Kidney (tissue), 14 donors: ENCODE data around the gene PRMT9. TPM values are rescaled to one million over a fixed set of nuclear protein-coding genes. Genes with fewer than 3 reads are reported as not detected.

Source experiments
- DNase-seq, 5 donors: peaks; one replicate each; pipeline ENCODE4 v3.0.0-alpha.2; 2013 to 2020
- FAIRE-seq: peaks from 2 replicates; lab custom pipeline; 2012; peaks lifted over from hg19 to GRCh38; lab: Jason Lieb, UNC
- H3K27ac ChIP-seq, 2 donors: one replicate each; pipeline ENCODE4 v1.7.0; 2013; ENCODE audit warnings: low read depth in 2 of 2, low read length in 2 of 2, inconsistent platforms in 1 of 2
- H3K27me3 ChIP-seq: one replicate; pipeline ENCODE4 v1.7.1; 2013; ENCODE audit warnings: low read length, inconsistent platforms; ENCODE audit not compliant: control insufficient read depth, insufficient read depth
- H3K36me3 ChIP-seq, 3 donors: one replicate each; pipeline versions ENCODE4 v1.7.0 to v1.7.1; 2013; ENCODE audit warnings: low read length in 3 of 3, control low read depth in 1 of 3, inconsistent platforms in 1 of 3; ENCODE audit not compliant: insufficient read depth in 3 of 3, control insufficient read depth in 2 of 3
- H3K4me1 ChIP-seq, 3 donors: one replicate each; pipeline versions ENCODE4 v1.7.0 to v1.7.1; 2013; ENCODE audit warnings: low read length in 3 of 3, inconsistent platforms in 1 of 3, low read depth in 1 of 3; ENCODE audit not compliant: control insufficient read depth in 2 of 3, insufficient read depth in 2 of 3
- H3K4me3 ChIP-seq, 3 donors: one replicate each; pipeline versions ENCODE4 v1.7.0 to v1.8.1; 2013; ENCODE audit warnings: low read length in 3 of 3, control low read depth in 1 of 3, inconsistent platforms in 1 of 3
- H3K9ac ChIP-seq, 3 donors: one replicate each; pipeline versions ENCODE4 v1.7.0 to v1.7.1; 2013; ENCODE audit warnings: low read length in 3 of 3, control low read depth in 1 of 3, inconsistent platforms in 1 of 3
- H3K9me3 ChIP-seq, 3 donors: one replicate each; pipeline versions ENCODE4 v1.7.0 to v1.7.1; 2013; ENCODE audit warnings: low read length in 3 of 3, control low read depth in 1 of 3, inconsistent platforms in 1 of 3; ENCODE audit not compliant: control insufficient read depth in 2 of 3, insufficient read depth in 1 of 3
- CTCF ChIP-seq: IDR thresholded peaks from 3 replicates; pipeline ENCODE4 v1.5.1; 2012; ENCODE audit warnings: mild to moderate bottlenecking, moderate library complexity, borderline replicate concordance; ENCODE audit not compliant: insufficient read depth; ENCODE audit errors: extremely low read depth
- intact Hi-C: fragments of 100-400 bp; cut with DNase I; formaldehyde crosslinking; loops from one replicate; pipeline ENCODE4 v1.11.1; 2022
- polyA plus RNA-seq: library from polyadenylated mRNA; stranded (reverse); fragments of 350-450 nt; fragmentation: Illumina TruSeq; extraction: RNeasy Lipid Tissue Mini Kit (QIAGEN cat#74804); gene quantifications from one replicate; pipeline ENCODE4 v1.2.3, GENCODE V29; 2014; ENCODE audit warnings: low read depth, low replicate concordance; ENCODE audit not compliant: insufficient read depth
- total RNA-seq: library from RNA; stranded (reverse); fragmentation: NEBNext Ultra II Directional; extraction: Animal tissue kit (Norgen Biotek cat#: 25700); gene quantifications from one replicate; pipeline ENCODE4 v1.2.1, GENCODE V29; 2021
- donor health status: control.
- donor health status: control.
- donor health status: control.
- donor health status: control.
- donor health status: control.
- donor health status: DM: yes; HTN: yes; CAD: no.
- donor health status: Normal renal cell carcinoma (clear cell type).

Gene PRMT9
- total and polyA plus RNA-seq, 2 donors from 2014 or later, result 7.6 to 11.7 TPM

GRCh38 chr4:147643616-147644015 is 40.3 kb downstream of the PRMT9 start:
- no peaks in the 10 kb centered on the region for H3K4me1 ChIP-seq
- H3K9ac ChIP-seq, result no peak overlapping the region
- H3K9me3 ChIP-seq, result no peaks in the 10 kb centered on the region
- DNase-seq (no peak), FAIRE-seq (no peak)
- TF ChIP-seq CTCF, result no peak
- no peak overlapping the region for H3K4me3 ChIP-seq
- peaks cover 0 to 8% (median 5%) of the 10 kb centered on the region in 3 donors for H3K36me3 ChIP-seq
- H3K27me3 ChIP-seq, result no peaks in the 10 kb centered on the region
- intact Hi-C loops, result no loop called here
- H3K27ac ChIP-seq, result no peak overlapping the region

GRCh38 chr4:147640331-147640730 is 43.6 kb downstream of the PRMT9 start:
- peaks cover 3 to 15% (median 8%) of the 10 kb centered on the region in 3 donors for H3K36me3 ChIP-seq
- TF ChIP-seq CTCF, result no peak
- no peak for FAIRE-seq

GRCh38 chr4:147639388-147639787 is 44.6 kb downstream of the PRMT9 start:
- TF ChIP-seq CTCF, result no peak
- FAIRE-seq (no peak), DNase-seq (no peak)
- Histone ChIP-seq H3K27me3 (no peaks in the 10 kb centered on the region), H3K4me3 (no peak overlapping the region), H3K27ac (no peak overlapping the region), H3K9ac (no peak overlapping the region), H3K36me3 (peaks cover 5 to 23% (median 8%) of the 10 kb centered on the region in 3 donors), H3K4me1 (no peaks in the 10 kb centered on the region), H3K9me3 (no peaks in the 10 kb centered on the region)
- intact Hi-C loops, result no loop called here

More at GRCh38 chr4:147640331-147640730, 43.6 kb downstream of the PRMT9 start:
- H3K9me3 ChIP-seq, result no peaks in the 10 kb centered on the region
- intact Hi-C loops, result no loop called here
- no peak overlapping the region for H3K4me3 ChIP-seq
- no peak overlapping the region for H3K27ac ChIP-seq
- H3K27me3 ChIP-seq, result no peaks in the 10 kb centered on the region
- H3K9ac ChIP-seq, result no peak overlapping the region
- DNase-seq, result no peak
- H3K4me1 ChIP-seq, result no peaks in the 10 kb centered on the region

GRCh38 chr4:147638942-147639341 is 45.0 kb downstream of the PRMT9 start:
- H3K9ac ChIP-seq, result no peak overlapping the region
- peaks cover 8 to 28% (median 8%) of the 10 kb centered on the region in 3 donors for H3K36me3 ChIP-seq
- no peak for DNase-seq
- intact Hi-C loops, result no loop called here
- no peaks in the 10 kb centered on the region for H3K4me1 ChIP-seq
- H3K27me3 ChIP-seq, result no peaks in the 10 kb centered on the region
- no peak overlapping the region for H3K27ac ChIP-seq
- no peaks in the 10 kb centered on the region for H3K9me3 ChIP-seq
- FAIRE-seq, result no peak
- H3K4me3 ChIP-seq, result no peak overlapping the region
- TF ChIP-seq CTCF, result no peak
